CD4-positive, CD25-positive, alpha-beta regulatory T cell (primary cell): ENCODE data around the gene CADM3. TPM values are rescaled to one million over a fixed set of nuclear protein-coding genes. Genes with fewer than 3 reads are reported as not detected.

Experiments used
- ATAC-seq, 2 donors: fragments of 150-1000 bp; cut with Tn5 transposase; one replicate each; pipeline ENCODE4 v1.10.0; 2021; ENCODE audit warnings: low read depth in 2 of 2, moderate number of reproducible peaks in 2 of 2, moderate library complexity in 1 of 2
- DNase-seq, 3 donors: peaks; one replicate each; pipeline versions ENCODE4 v3.0.0 to v3.0.0-alpha.2; 2012 to 2022; ENCODE audit warnings: mixed read lengths in 1 of 3
- H3K27ac ChIP-seq: one replicate; pipeline ENCODE4 v1.7.0; 2013; ENCODE audit warnings: mild to moderate bottlenecking, low read length; ENCODE audit not compliant: insufficient read depth, poor library complexity, severe bottlenecking
- H3K27me3 ChIP-seq: one replicate; pipeline ENCODE4 v1.7.0; 2013; ENCODE audit warnings: low read length; ENCODE audit not compliant: control insufficient read depth, insufficient read depth
- H3K36me3 ChIP-seq: one replicate; pipeline ENCODE4 v1.7.0; 2013; ENCODE audit warnings: mild to moderate bottlenecking, low read length, moderate library complexity; ENCODE audit not compliant: control insufficient read depth, insufficient read depth
- H3K4me1 ChIP-seq: 2 replicates; pipeline ENCODE4 v1.7.0; 2013; ENCODE audit warnings: mild to moderate bottlenecking, low read length; ENCODE audit not compliant: insufficient read depth, control insufficient read depth, poor library complexity, severe bottlenecking
- H3K4me3 ChIP-seq: one replicate; pipeline ENCODE4 v1.7.0; 2013; ENCODE audit warnings: low read depth, mild to moderate bottlenecking, low read length, moderate library complexity
- H3K9me3 ChIP-seq, 2 experiments: 1 replicate in 1 of 2; 2 replicates in 1 of 2; pipeline ENCODE4 v1.7.0; 2013; ENCODE audit warnings: low read length in 2 of 2, mild to moderate bottlenecking in 1 of 2, moderate library complexity in 1 of 2; ENCODE audit not compliant: control insufficient read depth in 2 of 2
- H3K27ac Mint-ChIP-seq, 3 donors: one replicate each; pipeline ENCODE4 v1.8.0; 2020 to 2022; ENCODE audit warnings: mild to moderate bottlenecking in 3 of 3, mixed read lengths in 3 of 3, moderate library complexity in 2 of 3
- H3K27me3 Mint-ChIP-seq: one replicate; pipeline ENCODE4 v1.8.0; 2022; ENCODE audit warnings: mild to moderate bottlenecking, mixed read lengths
- H3K36me3 Mint-ChIP-seq: one replicate; pipeline ENCODE4 v1.8.0; 2020; ENCODE audit warnings: mixed read lengths
- H3K4me1 Mint-ChIP-seq, 4 donors: one replicate each; pipeline ENCODE4 v1.8.0; 2020 to 2022; ENCODE audit warnings: mixed read lengths in 4 of 4, mild to moderate bottlenecking in 1 of 4
- H3K4me3 Mint-ChIP-seq, 4 donors: one replicate each; pipeline ENCODE4 v1.8.0; 2020 to 2022; ENCODE audit warnings: mild to moderate bottlenecking in 4 of 4, mixed read lengths in 4 of 4, moderate library complexity in 3 of 4
- H3K9me3 Mint-ChIP-seq, 7 donors: one replicate each; pipeline ENCODE4 v1.8.0; 2020 to 2022; ENCODE audit warnings: mixed read lengths in 7 of 7, mild to moderate bottlenecking in 3 of 7, moderate library complexity in 2 of 7
- polyA plus RNA-seq, 4 donors: library from polyadenylated mRNA; unstranded; fragments of 300-500 nt; fragmentation: Illumina TruSeq; gene quantifications; one replicate each; pipeline ENCODE4 v1.2.3, GENCODE V29; 2021
- total RNA-seq: library from RNA; stranded (reverse); gene quantifications from one replicate; pipeline ENCODE4 v1.2.3, GENCODE V29; 2022

Gene CADM3, protein sequence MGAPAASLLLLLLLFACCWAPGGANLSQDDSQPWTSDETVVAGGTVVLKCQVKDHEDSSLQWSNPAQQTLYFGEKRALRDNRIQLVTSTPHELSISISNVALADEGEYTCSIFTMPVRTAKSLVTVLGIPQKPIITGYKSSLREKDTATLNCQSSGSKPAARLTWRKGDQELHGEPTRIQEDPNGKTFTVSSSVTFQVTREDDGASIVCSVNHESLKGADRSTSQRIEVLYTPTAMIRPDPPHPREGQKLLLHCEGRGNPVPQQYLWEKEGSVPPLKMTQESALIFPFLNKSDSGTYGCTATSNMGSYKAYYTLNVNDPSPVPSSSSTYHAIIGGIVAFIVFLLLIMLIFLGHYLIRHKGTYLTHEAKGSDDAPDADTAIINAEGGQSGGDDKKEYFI
- total RNA-seq, result not detected
- not detected for polyA plus RNA-seq

DNA sequence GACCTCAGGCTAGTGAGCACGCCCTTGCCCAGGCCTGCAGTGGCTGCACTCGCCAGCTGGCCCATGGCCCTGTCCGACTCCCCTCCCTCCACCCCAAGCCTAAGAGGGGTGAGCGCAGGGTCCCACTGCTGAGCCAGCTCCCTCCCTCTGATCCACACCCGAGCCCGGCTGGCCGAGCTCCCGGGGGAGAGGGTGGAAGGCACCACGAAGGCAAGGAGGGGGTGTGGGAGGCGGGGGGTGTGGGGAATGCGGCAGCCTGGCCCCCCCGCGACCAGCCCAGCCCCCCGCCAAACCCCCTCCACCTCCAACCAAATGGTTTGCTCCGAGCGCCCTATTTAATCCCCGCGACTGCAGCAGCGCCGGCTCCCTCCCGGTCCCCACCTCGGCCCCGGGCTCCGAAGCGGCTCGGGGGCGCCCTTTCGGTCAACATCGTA lies at the start of gene CADM3:
Gene CADM3, plus strand, starts transcription at position 362 of the 434 bp plus-strand sequence. CDS start 151 bp downstream, outside the sequence.
- H3K27ac ChIP-seq, result no peak within 1 kb of the TSS

GRCh38 chr1:159122005-159122621 lies 49.3 kb upstream of the CADM3 start:
- Mint-ChIP-seq H3K4me1 (no peaks in the 10 kb centered on the region), H3K4me3 (no peak overlapping the region), H3K27me3 (peaks cover 27% of the 10 kb centered on the region), H3K27ac (no peak overlapping the region), H3K36me3 (no peaks in the 10 kb centered on the region), H3K9me3 (peaks cover 0 to 1% (median 0%) of the 10 kb centered on the region in 7 donors)
- DNase-seq (no peak), ATAC-seq (no peak)
- H3K9me3 ChIP-seq, result no peaks in the 10 kb centered on the region
- H3K4me1 ChIP-seq, result no peaks in the 10 kb centered on the region
- H3K27ac ChIP-seq, result no peak overlapping the region
- no peaks in the 10 kb centered on the region for H3K27me3 ChIP-seq
- no peaks in the 10 kb centered on the region for H3K36me3 ChIP-seq
- H3K4me3 ChIP-seq, result no peak overlapping the region

More for the DNA sequence above, at the start of gene CADM3:
- Histone ChIP-seq H3K27me3 (peaks cover 35% of the 10 kb centered on the region), H3K9me3 (no peaks in the 10 kb centered on the region), H3K4me1 (no peaks in the 10 kb centered on the region), H3K4me3 (no peak within 1 kb of the TSS), H3K36me3 (no peaks in the 10 kb centered on the region)
- Mint-ChIP-seq H3K4me1 (peaks cover 0 to 6% (median 1%) of the 10 kb centered on the region in 4 donors), H3K4me3 (no peak within 1 kb of the TSS), H3K27me3 (peaks cover 39% of the 10 kb centered on the region), H3K36me3 (no peaks in the 10 kb centered on the region), H3K27ac (peak within 1 kb of the TSS in 1 of 3 donors; percentile 20), H3K9me3 (peaks cover 0 to 3% (median 0%) of the 10 kb centered on the region in 7 donors)
- DNase-seq (no peak), ATAC-seq (no peak)

DNA sequence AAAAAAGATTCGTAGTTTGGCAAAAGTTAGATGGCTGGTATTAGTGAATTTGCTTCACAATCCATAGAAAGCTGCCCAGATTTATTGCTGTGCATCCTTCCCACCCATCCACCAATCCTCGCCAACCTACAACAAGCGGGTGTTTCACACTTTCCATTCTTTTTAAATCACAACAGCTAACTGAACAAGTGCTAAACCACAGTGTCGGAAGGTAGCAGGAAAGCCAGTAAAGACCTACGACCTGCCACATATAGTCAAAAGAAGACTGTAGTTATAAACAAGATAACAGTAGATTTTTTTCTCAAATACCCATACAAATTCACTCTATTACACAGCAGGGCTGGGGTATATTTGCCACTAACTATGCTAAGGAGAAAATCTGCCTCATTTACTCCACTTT lies 47.8 kb upstream of the CADM3 start:
- Mint-ChIP-seq H3K36me3 (no peaks in the 10 kb centered on the region), H3K4me1 (no peaks in the 10 kb centered on the region), H3K4me3 (no peak overlapping the region), H3K27me3 (peaks cover 25% of the 10 kb centered on the region), H3K9me3 (peaks cover 0 to 1% (median 0%) of the 10 kb centered on the region in 7 donors), H3K27ac (no peak overlapping the region)
- no peak for ATAC-seq
- H3K27me3 ChIP-seq, result no peaks in the 10 kb centered on the region
- H3K36me3 ChIP-seq, result no peaks in the 10 kb centered on the region
- H3K9me3 ChIP-seq, result no peaks in the 10 kb centered on the region
- DNase-seq, result no peak
- H3K4me1 ChIP-seq, result no peaks in the 10 kb centered on the region
- H3K27ac ChIP-seq, result no peak overlapping the region
- no peak overlapping the region for H3K4me3 ChIP-seq

DNA sequence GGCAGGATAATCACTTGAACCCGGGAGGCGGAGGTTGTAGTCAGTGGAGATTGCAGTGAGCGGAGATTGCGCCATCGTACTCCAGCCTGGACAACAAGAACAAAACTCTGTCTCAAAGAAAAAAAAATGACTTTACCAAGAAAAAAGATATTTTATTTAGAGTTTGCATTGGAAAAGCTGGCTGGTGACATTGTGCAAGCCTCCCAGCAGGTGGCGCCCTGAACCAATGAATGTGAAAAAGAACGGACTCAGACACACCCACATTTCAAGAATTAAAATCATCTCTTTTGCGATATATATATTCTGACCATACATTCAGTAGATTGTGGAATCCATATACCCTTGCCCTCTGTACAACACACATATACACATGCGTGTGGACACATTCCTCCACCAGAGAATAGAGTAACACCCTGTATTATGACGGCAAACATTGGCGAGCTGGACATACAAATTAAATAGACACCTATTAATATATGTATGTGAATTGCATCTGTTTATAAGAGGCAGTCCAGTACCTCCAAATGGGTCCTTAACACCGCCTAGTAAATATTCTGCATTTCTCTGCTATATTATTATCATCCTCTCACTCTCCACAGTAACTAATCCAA lies 39.0 kb upstream of the CADM3 start:
- Histone ChIP-seq H3K4me1 (no peaks in the 10 kb centered on the region), H3K27ac (no peak overlapping the region), H3K9me3 (no peaks in the 10 kb centered on the region), H3K27me3 (peaks cover 10% of the 10 kb centered on the region), H3K4me3 (no peak overlapping the region), H3K36me3 (no peaks in the 10 kb centered on the region)
- H3K4me3 Mint-ChIP-seq, result no peak overlapping the region
- peaks cover 2% of the 10 kb centered on the region for H3K27me3 Mint-ChIP-seq
- peak in 1 of 2 donors; percentile 43 for ATAC-seq
- peak; percentile 44 to 64 (median 56) for DNase-seq
- no peaks in the 10 kb centered on the region for H3K4me1 Mint-ChIP-seq
- no peaks in the 10 kb centered on the region for H3K36me3 Mint-ChIP-seq
- H3K27ac Mint-ChIP-seq, result no peak overlapping the region
- no peaks in the 10 kb centered on the region for H3K9me3 Mint-ChIP-seq

DNA sequence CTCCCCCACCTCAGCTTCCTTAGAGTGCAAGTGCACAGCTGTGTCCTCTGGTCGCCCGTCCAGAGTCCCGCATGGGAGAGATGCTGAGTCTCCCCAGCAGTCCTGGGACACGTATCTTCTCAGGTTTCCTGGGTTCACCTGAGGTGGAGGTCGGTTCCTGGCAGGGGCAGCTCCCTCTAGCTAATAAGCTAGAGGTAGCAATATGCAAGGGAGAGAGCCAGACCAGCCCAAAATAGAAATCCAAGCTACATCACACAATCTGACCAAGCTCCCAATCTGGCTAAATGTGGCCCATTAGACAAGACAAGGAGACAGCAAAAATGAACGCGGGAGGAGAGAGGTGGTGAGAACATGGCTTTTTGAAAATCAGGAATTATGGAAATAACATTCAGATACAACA lies 30.9 kb upstream of the CADM3 start:
- ATAC-seq, result no peak
- Mint-ChIP-seq H3K27me3 (peaks cover 21% of the 10 kb centered on the region), H3K36me3 (no peaks in the 10 kb centered on the region), H3K9me3 (no peaks in the 10 kb centered on the region), H3K27ac (no peak overlapping the region), H3K4me3 (no peak overlapping the region), H3K4me1 (no peaks in the 10 kb centered on the region)
- Histone ChIP-seq H3K4me3 (no peak overlapping the region), H3K27me3 (peaks cover 13% of the 10 kb centered on the region), H3K9me3 (no peaks in the 10 kb centered on the region), H3K27ac (no peak overlapping the region), H3K36me3 (no peaks in the 10 kb centered on the region), H3K4me1 (no peaks in the 10 kb centered on the region)
- DNase-seq, result no peak

- Mint-ChIP-seq H3K27me3 (peaks cover 26% of the 10 kb centered on the region), H3K36me3 (no peaks in the 10 kb centered on the region), H3K4me3 (no peak overlapping the region), H3K9me3 (peaks cover 0 to 1% (median 0%) of the 10 kb centered on the region in 7 donors), H3K4me1 (peaks cover 0 to 2% (median 0%) of the 10 kb centered on the region in 4 donors), H3K27ac (no peak overlapping the region)
- H3K4me1 ChIP-seq, result no peaks in the 10 kb centered on the region
- no peak for DNase-seq
- H3K9me3 ChIP-seq, result no peaks in the 10 kb centered on the region
- H3K36me3 ChIP-seq, result no peaks in the 10 kb centered on the region
- no peak overlapping the region for H3K27ac ChIP-seq
- no peak for ATAC-seq
- H3K4me3 ChIP-seq, result no peak overlapping the region
- H3K27me3 ChIP-seq, result peaks cover 13% of the 10 kb centered on the region
These were observed 29.6 kb upstream of the CADM3 start for GRCh38 chr1:159141584-159142390.

- H3K4me1 ChIP-seq, result no peaks in the 10 kb centered on the region
- H3K9me3 ChIP-seq, result no peaks in the 10 kb centered on the region
- peaks cover 0 to 1% (median 0%) of the 10 kb centered on the region in 7 donors for H3K9me3 Mint-ChIP-seq
- H3K4me3 Mint-ChIP-seq, result no peak overlapping the region
- no peaks in the 10 kb centered on the region for H3K36me3 Mint-ChIP-seq
- H3K27ac Mint-ChIP-seq, result no peak overlapping the region
- H3K4me3 ChIP-seq, result no peak overlapping the region
- ATAC-seq, result no peak
- no peaks in the 10 kb centered on the region for H3K36me3 ChIP-seq
- H3K4me1 Mint-ChIP-seq, result peaks cover 0 to 2% (median 0%) of the 10 kb centered on the region in 4 donors
- no peak overlapping the region for H3K27ac ChIP-seq
- peaks cover 13% of the 10 kb centered on the region for H3K27me3 ChIP-seq
- DNase-seq, result no peak
- peaks cover 26% of the 10 kb centered on the region for H3K27me3 Mint-ChIP-seq
These were observed 29.1 kb upstream of the CADM3 start for GRCh38 chr1:159142391-159142663.
